PC-9 (cell line): ENCODE results near the gene HMHB1. TPM values are rescaled to one million over a fixed set of nuclear protein-coding genes. Genes with fewer than 3 reads are reported as not detected.

Experiments
- BruUV-seq: library from RNA; stranded (reverse); fragments of 400-500 nt; replicated peaks from 2 replicates; lab custom pipeline; 2021; lab: Mats Ljungman, UMichigan
- CTCF ChIA-PET: fragments of 300-600 bp; sonication (Branson Sonifier 250); formaldehyde crosslinking; loops from one replicate; lab custom pipeline; 2022; ENCODE audit warnings: antibody characterized with exemption; lab: Charles Lee
- POLR2A ChIA-PET: fragments of 300-600 bp; sonication (Branson Sonifier 250); formaldehyde crosslinking; loops from one replicate; lab custom pipeline; 2022; ENCODE audit warnings: antibody characterized with exemption; ENCODE audit not compliant: unreplicated experiment; lab: Charles Lee
- DNase-seq, 2 experiments: peaks; one replicate each; pipeline versions ENCODE4 v3.0.0 to v3.0.0-alpha.2; 2015 to 2022; ENCODE audit warnings: mixed read lengths in 1 of 2
- H2AFZ ChIP-seq: fragments of 200-600 bp; sonication (generic); 2 replicates; pipeline ENCODE4 v1.8.1; 2017; ENCODE audit warnings: antibody characterized with exemption
- H3F3A ChIP-seq: fragments of 200-600 bp; sonication (generic); 2 replicates; pipeline ENCODE4 v1.8.1; 2017; ENCODE audit warnings: antibody characterized with exemption, mild to moderate bottlenecking, low read depth; ENCODE audit not compliant: insufficient read depth
- H3K27ac ChIP-seq: fragments of 200-600 bp; sonication (generic); 2 replicates; pipeline ENCODE4 v1.6.1; 2016; ENCODE audit warnings: mixed run types
- H3K27me3 ChIP-seq: fragments of 200-600 bp; sonication (generic); 2 replicates; pipeline ENCODE4 v1.6.1; 2016; ENCODE audit warnings: low read depth, mixed run types; ENCODE audit not compliant: insufficient read depth
- H3K36me3 ChIP-seq: fragments of 200-600 bp; sonication (generic); 2 replicates; pipeline ENCODE4 v1.6.1; 2016; ENCODE audit warnings: low read depth, mixed run types
- H3K4me1 ChIP-seq: fragments of 200-600 bp; sonication (generic); replicated peaks from 2 replicates; pipeline ENCODE4 v1.6.1; 2016; ENCODE audit warnings: mixed run types; ENCODE audit not compliant: insufficient read depth
- H3K4me2 ChIP-seq: fragments of 200-600 bp; sonication (generic); 2 replicates; pipeline ENCODE4 v1.6.1; 2017; ENCODE audit warnings: mixed run types
- H3K4me3 ChIP-seq: fragments of 200-600 bp; sonication (generic); 2 replicates; pipeline ENCODE4 v1.6.1; 2016; ENCODE audit warnings: mixed run types
- H3K79me2 ChIP-seq: fragments of 200-600 bp; sonication (generic); 2 replicates; pipeline ENCODE4 v1.6.1; 2017; ENCODE audit warnings: low read depth, mixed run types
- H3K9me2 ChIP-seq: fragments of 200-600 bp; sonication (generic); 2 replicates; pipeline ENCODE4 v1.8.1; 2017; ENCODE audit warnings: mild to moderate bottlenecking; ENCODE audit not compliant: insufficient read depth
- H3K9me3 ChIP-seq: fragments of 200-600 bp; sonication (generic); 2 replicates; pipeline ENCODE4 v1.8.1; 2016; ENCODE audit warnings: low read depth; ENCODE audit not compliant: insufficient read depth
- H4K20me1 ChIP-seq: fragments of 200-600 bp; sonication (generic); 2 replicates; pipeline ENCODE4 v1.8.1; 2017; ENCODE audit not compliant: insufficient read depth
- CTCF ChIP-seq: fragments of 200-600 bp; sonication (generic); conservative IDR thresholded peaks from 2 replicates; pipeline ENCODE4 v1.6.1; 2017; ENCODE audit warnings: mixed run types, antibody characterized with exemption, mild to moderate bottlenecking, moderate library complexity
- EZH2 ChIP-seq: fragments of 200-600 bp; sonication (generic); IDR thresholded peaks from 2 replicates; pipeline ENCODE4 v1.8.0; 2017; ENCODE audit warnings: antibody characterized with exemption, low read depth
- intact Hi-C: fragments of 100-400 bp; cut with micrococcal nuclease; formaldehyde crosslinking; loops from one replicate; pipeline ENCODE4 v1.10.0; 2022; ENCODE audit not compliant: unreplicated experiment
- total RNA-seq: library from RNA; stranded (reverse); gene quantifications from 2 replicates; pipeline ENCODE4 v1.2.3, GENCODE V29; 2021

The HMHB1 gene
- total RNA-seq, 1 experiment from 2014 or later = not detected

- POLR2A ChIA-PET = interaction anchor here (0.7 kb wide), 1 partner anchor 635 kb away, joined by 6 read pairs; no protein-coding TSS in a partner anchor
- no peak overlapping the region for H3K27ac ChIP-seq
- H3K9me3 ChIP-seq = no peaks in the 10 kb centered on the region
- H2AFZ ChIP-seq = no peak overlapping the region
- CTCF ChIA-PET = no interaction called here
- DNase-seq = no peak
- no TSS peak for BruUV-seq
- no peaks in the 10 kb centered on the region for H4K20me1 ChIP-seq
- TF ChIP-seq CTCF = no peak
- TF ChIP-seq EZH2 = no peak
- no peaks in the 10 kb centered on the region for H3K36me3 ChIP-seq
- intact Hi-C loops = no loop called here
- H3K27me3 ChIP-seq = no peaks in the 10 kb centered on the region
- H3K9me2 ChIP-seq = no peaks in the 10 kb centered on the region
- H3K79me2 ChIP-seq = no peaks in the 10 kb centered on the region
- no peak overlapping the region for H3K4me2 ChIP-seq
- H3F3A ChIP-seq = no peaks in the 10 kb centered on the region
- H3K4me3 ChIP-seq = no peak overlapping the region
- H3K4me1 ChIP-seq = no peaks in the 10 kb centered on the region
These were observed 42.8 kb upstream of the HMHB1 start for GRCh38 chr5:143769026-143769786.

- no peaks in the 10 kb centered on the region for H4K20me1 ChIP-seq
- no peaks in the 10 kb centered on the region for H3K36me3 ChIP-seq
- H3K27me3 ChIP-seq = no peaks in the 10 kb centered on the region
- CTCF ChIA-PET = no interaction called here
- TF ChIP-seq EZH2 (no peak), CTCF (no peak)
- no peak for DNase-seq
- H3K79me2 ChIP-seq = no peaks in the 10 kb centered on the region
- no peaks in the 10 kb centered on the region for H3K9me3 ChIP-seq
- H3K9me2 ChIP-seq = no peaks in the 10 kb centered on the region
- 0 out of 2 replicates have a peak, but pooled peaks cover 5% of the 10 kb centered on the region for H3K4me1 ChIP-seq
- no TSS peak for BruUV-seq
- H3K4me2 ChIP-seq = no peak overlapping the region
- H2AFZ ChIP-seq = no peak overlapping the region
- no peak overlapping the region for H3K27ac ChIP-seq
- H3K4me3 ChIP-seq = no peak overlapping the region
- H3F3A ChIP-seq = no peaks in the 10 kb centered on the region
- intact Hi-C loops = no loop called here
- POLR2A ChIA-PET = no interaction called here
These were observed 41.5 kb upstream of the HMHB1 start for GRCh38 chr5:143770450-143770849.

- TF ChIP-seq CTCF (no peak), EZH2 (no peak)
- H3K9me3 ChIP-seq = no peaks in the 10 kb centered on the region
- H3F3A ChIP-seq = no peaks in the 10 kb centered on the region
- H2AFZ ChIP-seq = no peak overlapping the region
- CTCF ChIA-PET = no interaction called here
- no peak overlapping the region for H3K27ac ChIP-seq
- H3K4me3 ChIP-seq = no peak overlapping the region
- intact Hi-C loops = no loop called here
- H3K4me1 ChIP-seq = 0 out of 2 replicates have a peak, but pooled peaks cover 8% of the 10 kb centered on the region
- DNase-seq = no peak
- no peaks in the 10 kb centered on the region for H3K79me2 ChIP-seq
- no peaks in the 10 kb centered on the region for H4K20me1 ChIP-seq
- no peaks in the 10 kb centered on the region for H3K9me2 ChIP-seq
- POLR2A ChIA-PET = no interaction called here
- BruUV-seq = no TSS peak
- H3K4me2 ChIP-seq = no peak overlapping the region
- no peaks in the 10 kb centered on the region for H3K36me3 ChIP-seq
- no peaks in the 10 kb centered on the region for H3K27me3 ChIP-seq
These were observed 40.8 kb upstream of the HMHB1 start for GRCh38 chr5:143771189-143771588.
